OCI-LY3 (cell line): ENCODE data around the gene ACSBG1.

Experiments used
- H2AFZ ChIP-seq: fragments of 200-600, 300-600 bp; shearing (Covaris generic); 2 replicates; pipeline ENCODE4 v1.6.0; 2014; ENCODE audit warnings: antibody characterized with exemption, low read depth, low read length
- H3K27ac ChIP-seq: fragments of 200-600, 300-600 bp; sonication (generic); 2 replicates; pipeline ENCODE4 v1.5.1; 2014; ENCODE audit warnings: mild to moderate bottlenecking, low read length, moderate library complexity, mixed read lengths
- H3K27me3 ChIP-seq: fragments of 200-600, 300-600 bp; sonication (generic); 2 replicates; pipeline ENCODE4 v1.6.1; 2014; ENCODE audit warnings: low read depth, low read length, mixed read lengths
- H3K36me3 ChIP-seq: fragments of 200-600, 300-600 bp; sonication (generic); replicated peaks from 2 replicates; pipeline ENCODE3; 2014; ENCODE audit warnings: low read depth, low read length, mixed read lengths
- H3K4me1 ChIP-seq: fragments of 300-600, 200-600 bp; sonication (generic); 2 replicates; pipeline ENCODE4 v1.6.1; 2014; ENCODE audit warnings: low read length, mixed read lengths
- H3K4me2 ChIP-seq: fragments of 200-600, 300-600 bp; sonication (generic); 2 replicates; pipeline ENCODE4 v1.6.1; 2014; ENCODE audit warnings: low read length, mixed read lengths
- H3K4me3 ChIP-seq: fragments of 300-600, 200-600 bp; sonication (generic); 2 replicates; pipeline ENCODE4 v1.5.1; 2014; ENCODE audit warnings: antibody characterized with exemption, mild to moderate bottlenecking, low read length, moderate library complexity
- H3K79me2 ChIP-seq: fragments of 300-600, 200-600 bp; shearing (Covaris generic); 2 replicates; pipeline ENCODE4 v1.6.1; 2014; ENCODE audit warnings: mild to moderate bottlenecking, low read length, mixed read lengths
- H3K9ac ChIP-seq: fragments of 300-600, 200-600 bp; shearing (Covaris generic); 2 replicates; pipeline ENCODE4 v1.6.0; 2014; ENCODE audit warnings: mild to moderate bottlenecking, low read length, moderate library complexity
- H3K9me3 ChIP-seq: fragments of 200-600, 300-600 bp; shearing (Covaris generic); 2 replicates; pipeline ENCODE4 v1.6.1; 2014; ENCODE audit warnings: low read length, mixed read lengths; ENCODE audit not compliant: insufficient read depth
- H4K20me1 ChIP-seq: fragments of 200-600, 300-600 bp; sonication (generic); 2 replicates; pipeline ENCODE4 v1.6.1; 2016; ENCODE audit warnings: low read length, mixed read lengths; ENCODE audit not compliant: insufficient read depth
- EZH2phosphoT487 ChIP-seq: fragments of 200-600 bp; shearing (Covaris generic); IDR thresholded peaks from 2 replicates; pipeline ENCODE4 v1.6.1; 2018; ENCODE audit warnings: antibody characterized with exemption, mixed run types, low read depth
- TF ChIP-seq, protein P1 (sequence below): fragments of 200-600, 300-600 bp; sonication (generic); IDR thresholded peaks from 2 replicates; pipeline ENCODE4 v1.5.1; 2014; ENCODE audit warnings: antibody characterized with exemption, low read length, low read depth

The ACSBG1 gene

DNA sequence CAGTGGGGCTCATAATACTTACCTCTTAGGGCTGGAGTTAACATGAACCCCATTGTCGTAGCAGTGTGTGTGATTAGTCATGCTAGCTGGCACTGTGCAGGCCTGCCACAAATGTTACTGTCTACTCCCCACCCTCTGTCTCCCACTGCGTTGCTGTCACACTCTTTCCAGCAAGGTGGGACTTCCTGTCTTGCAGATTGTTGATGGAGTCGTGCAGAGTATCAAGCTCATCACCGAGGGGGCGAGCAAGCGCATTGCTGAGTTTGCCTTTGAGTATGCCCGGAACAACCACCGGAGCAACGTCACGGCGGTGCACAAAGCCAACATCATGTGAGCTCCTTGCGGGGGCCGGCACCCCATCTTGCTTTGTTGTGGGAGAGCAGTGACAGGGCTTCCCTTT lies 72.3 kb downstream of the ACSBG1 start:
- H3K79me2 ChIP-seq: peaks cover 36% of the 10 kb centered on the region
- H3K4me3 ChIP-seq: no peak overlapping the region
- no peaks in the 10 kb centered on the region for H3K27me3 ChIP-seq
- TF ChIP-seq, protein P1, sequence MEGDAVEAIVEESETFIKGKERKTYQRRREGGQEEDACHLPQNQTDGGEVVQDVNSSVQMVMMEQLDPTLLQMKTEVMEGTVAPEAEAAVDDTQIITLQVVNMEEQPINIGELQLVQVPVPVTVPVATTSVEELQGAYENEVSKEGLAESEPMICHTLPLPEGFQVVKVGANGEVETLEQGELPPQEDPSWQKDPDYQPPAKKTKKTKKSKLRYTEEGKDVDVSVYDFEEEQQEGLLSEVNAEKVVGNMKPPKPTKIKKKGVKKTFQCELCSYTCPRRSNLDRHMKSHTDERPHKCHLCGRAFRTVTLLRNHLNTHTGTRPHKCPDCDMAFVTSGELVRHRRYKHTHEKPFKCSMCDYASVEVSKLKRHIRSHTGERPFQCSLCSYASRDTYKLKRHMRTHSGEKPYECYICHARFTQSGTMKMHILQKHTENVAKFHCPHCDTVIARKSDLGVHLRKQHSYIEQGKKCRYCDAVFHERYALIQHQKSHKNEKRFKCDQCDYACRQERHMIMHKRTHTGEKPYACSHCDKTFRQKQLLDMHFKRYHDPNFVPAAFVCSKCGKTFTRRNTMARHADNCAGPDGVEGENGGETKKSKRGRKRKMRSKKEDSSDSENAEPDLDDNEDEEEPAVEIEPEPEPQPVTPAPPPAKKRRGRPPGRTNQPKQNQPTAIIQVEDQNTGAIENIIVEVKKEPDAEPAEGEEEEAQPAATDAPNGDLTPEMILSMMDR: no peak
- TF ChIP-seq EZH2phosphoT487: no peak
- no peak overlapping the region for H3K4me2 ChIP-seq
- no peak overlapping the region for H3K27ac ChIP-seq
- H2AFZ ChIP-seq: no peak overlapping the region
- H3K36me3 ChIP-seq: peaks cover 62% of the 10 kb centered on the region
- H3K9me3 ChIP-seq: no peaks in the 10 kb centered on the region
- no peaks in the 10 kb centered on the region for H4K20me1 ChIP-seq
- H3K9ac ChIP-seq: no peak overlapping the region
- H3K4me1 ChIP-seq: peaks cover 11% of the 10 kb centered on the region

DNA sequence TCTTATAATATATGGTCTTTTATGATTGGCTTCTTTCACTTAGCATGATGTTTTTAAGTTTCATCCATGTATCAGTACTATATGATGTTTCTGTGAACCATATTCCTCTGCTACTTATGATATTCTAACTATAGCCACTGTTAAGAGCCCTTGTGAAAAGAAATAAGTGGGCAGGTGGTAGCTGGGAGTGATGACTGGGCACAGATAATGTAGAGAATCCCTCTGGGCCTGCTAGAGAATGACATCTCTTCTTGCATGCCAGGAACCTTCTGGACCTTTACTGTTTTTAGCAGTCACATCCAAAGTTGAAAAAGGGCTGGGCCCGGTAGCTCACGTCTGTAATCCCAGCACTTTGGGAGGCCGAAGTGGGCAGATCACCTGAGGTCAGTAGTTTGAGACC lies 75.0 kb downstream of the ACSBG1 start:
- Histone ChIP-seq H3K79me2 (peaks cover 47% of the 10 kb centered on the region), H3K4me2 (no peak overlapping the region), H4K20me1 (no peaks in the 10 kb centered on the region; the same call in 1 of the 2 replicates), H3K36me3 (peaks cover 66% of the 10 kb centered on the region), H2AFZ (no peak overlapping the region), H3K27me3 (no peaks in the 10 kb centered on the region), H3K4me1 (peaks cover 3% of the 10 kb centered on the region; the same call in 1 of the 2 replicates), H3K4me3 (no peak overlapping the region), H3K9me3 (no peaks in the 10 kb centered on the region), H3K9ac (no peak overlapping the region), H3K27ac (no peak overlapping the region)
- TF ChIP-seq EZH2phosphoT487: no peak
- TF ChIP-seq, protein P1: no peak

DNA sequence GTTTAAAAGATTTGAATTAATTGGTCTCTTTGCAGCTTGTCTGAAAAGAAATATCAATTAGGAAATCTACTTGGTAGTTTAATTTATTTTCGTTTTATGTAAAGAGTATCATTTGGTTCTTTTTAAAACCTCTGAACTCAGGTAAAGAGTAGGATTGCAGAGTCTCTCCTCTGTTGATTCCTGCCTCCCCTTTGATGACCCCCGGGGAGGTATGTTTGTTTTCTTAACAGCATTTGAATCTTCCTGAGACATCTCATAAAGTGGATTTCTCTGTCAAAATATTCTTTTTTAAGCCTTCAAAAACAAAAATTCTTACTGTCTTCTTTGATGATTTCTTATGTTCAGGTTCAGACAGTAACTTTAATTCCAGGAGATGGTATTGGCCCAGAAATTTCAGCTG lies 77.2 kb downstream of the ACSBG1 start:
- Histone ChIP-seq H3K9ac (no peak overlapping the region), H2AFZ (no peak overlapping the region), H3K9me3 (no peaks in the 10 kb centered on the region), H3K4me1 (peaks cover 16% of the 10 kb centered on the region), H3K36me3 (peaks cover 63% of the 10 kb centered on the region), H3K4me3 (no peak overlapping the region), H4K20me1 (peaks cover 10% of the 10 kb centered on the region), H3K79me2 (peaks cover 68% of the 10 kb centered on the region), H3K27me3 (no peaks in the 10 kb centered on the region), H3K27ac (no peak overlapping the region), H3K4me2 (no peak overlapping the region)
- TF ChIP-seq, protein P1: no peak
- no peak for TF ChIP-seq EZH2phosphoT487

DNA sequence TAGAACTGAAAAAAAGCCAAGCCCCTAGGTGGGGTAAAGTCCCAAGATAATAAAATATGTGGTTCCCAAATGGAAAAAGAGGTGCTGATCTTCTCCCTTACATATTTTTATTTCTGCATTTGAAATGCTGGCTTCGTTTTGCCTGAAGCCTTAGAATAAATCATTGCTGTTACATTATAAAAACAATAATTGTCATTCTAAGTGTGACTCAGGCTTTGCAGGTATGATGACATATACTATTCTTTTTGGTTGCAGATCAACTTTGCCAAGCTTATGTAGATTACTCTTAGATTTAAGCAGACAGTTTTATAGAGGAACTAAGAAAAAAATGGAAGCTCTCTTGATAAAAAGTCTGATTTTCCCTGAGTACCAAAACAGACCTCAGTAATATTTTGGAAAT lies 77.7 kb downstream of the ACSBG1 start:
- no peak overlapping the region for H3K4me2 ChIP-seq

More for the DNA sequence above, 77.7 kb downstream of the ACSBG1 start:
- H3K36me3 ChIP-seq: peaks cover 57% of the 10 kb centered on the region
- H2AFZ ChIP-seq: no peak overlapping the region
- no peak overlapping the region for H3K27ac ChIP-seq
- H3K9me3 ChIP-seq: no peaks in the 10 kb centered on the region
- H3K9ac ChIP-seq: no peak overlapping the region
- peaks cover 10% of the 10 kb centered on the region for H4K20me1 ChIP-seq
- H3K4me3 ChIP-seq: no peak overlapping the region
- H3K4me1 ChIP-seq: peaks cover 16% of the 10 kb centered on the region
- no peaks in the 10 kb centered on the region for H3K27me3 ChIP-seq
- H3K79me2 ChIP-seq: peaks cover 68% of the 10 kb centered on the region
- TF ChIP-seq, protein P1: no peak
- TF ChIP-seq EZH2phosphoT487: no peak
